ENCODE data around the gene ARHGAP23. TPM values are rescaled to one million over a fixed set of nuclear protein-coding genes. Genes with fewer than 3 reads are reported as not detected.

Gene ARHGAP23
- total RNA-seq, 1 experiment from 2014 or later: 129 TPM

DNA sequence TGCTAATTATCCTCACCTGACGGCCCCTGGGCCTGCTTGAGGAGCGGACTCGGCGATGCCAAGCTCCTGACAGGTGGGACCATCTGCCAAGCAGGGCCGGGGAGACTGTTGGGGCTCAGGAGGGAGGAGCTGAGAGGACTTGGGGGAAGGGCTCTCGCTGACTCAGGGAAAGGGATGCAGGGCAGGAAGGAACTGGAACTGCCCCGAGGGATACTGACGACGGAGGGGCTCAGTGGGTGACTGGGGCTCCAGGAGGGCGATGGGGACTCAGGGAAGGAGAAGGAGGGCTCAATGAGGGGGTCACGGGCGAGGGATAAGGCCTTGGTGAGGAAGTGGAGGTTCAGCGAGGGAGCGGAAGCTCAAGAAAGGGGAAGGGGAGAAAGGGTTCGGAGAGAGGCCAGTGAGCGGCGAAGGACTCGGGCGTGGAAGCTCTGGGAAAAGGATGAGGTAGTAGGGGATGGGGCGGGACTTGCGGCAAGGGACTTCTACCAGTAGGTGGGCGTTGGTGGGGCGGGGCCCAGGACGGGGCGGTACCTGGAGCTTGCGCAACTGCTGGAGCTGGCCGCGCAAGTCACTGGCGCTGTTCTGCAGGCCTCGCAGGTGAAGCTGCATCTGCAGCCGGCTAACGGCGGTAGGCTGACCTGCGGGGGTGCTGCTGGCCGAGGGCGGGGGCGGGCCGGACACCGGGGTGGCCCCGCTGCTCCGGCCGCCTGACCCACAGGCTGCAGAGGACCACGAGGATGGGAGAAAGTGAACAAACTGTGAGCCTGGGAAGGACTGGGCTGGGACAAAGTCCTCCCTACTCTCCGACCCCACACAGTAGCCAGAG lies 131.0 kb downstream of the ARHGAP23 start:
- peak overlapping the region; percentile 57 for H3K4me3 ChIP-seq
- H3K9me3 ChIP-seq (ENCODE audit: insufficient read depth, low read depth): no peaks in the 10 kb centered on the region
- DNase-seq: peak; percentile 91 to 94
- H3F3A ChIP-seq (ENCODE audit: insufficient read depth, low read depth): peaks cover 59% of the 10 kb centered on the region
- TSS peak; percentile 72 for BruUV-seq (replicated peaks)
- POLR2A ChIA-PET (ENCODE audit: unreplicated experiment): interaction anchor here (0.6 to 0.7 kb wide), 4 partner anchors 104 to 631 kb away, joined by 3 to 13 read pairs (median 6); no protein-coding TSS in a partner anchor
- H2AFZ ChIP-seq: peak overlapping the region; percentile 70; the same call in 1 of the 2 replicates
- H3K36me3 ChIP-seq (ENCODE audit: low read depth): no peaks in the 10 kb centered on the region
- no peak for TF ChIP-seq EZH2 (IDR thresholded peaks at IDR 0.05; ENCODE audit: low read depth)
- TF ChIP-seq, protein P1, sequence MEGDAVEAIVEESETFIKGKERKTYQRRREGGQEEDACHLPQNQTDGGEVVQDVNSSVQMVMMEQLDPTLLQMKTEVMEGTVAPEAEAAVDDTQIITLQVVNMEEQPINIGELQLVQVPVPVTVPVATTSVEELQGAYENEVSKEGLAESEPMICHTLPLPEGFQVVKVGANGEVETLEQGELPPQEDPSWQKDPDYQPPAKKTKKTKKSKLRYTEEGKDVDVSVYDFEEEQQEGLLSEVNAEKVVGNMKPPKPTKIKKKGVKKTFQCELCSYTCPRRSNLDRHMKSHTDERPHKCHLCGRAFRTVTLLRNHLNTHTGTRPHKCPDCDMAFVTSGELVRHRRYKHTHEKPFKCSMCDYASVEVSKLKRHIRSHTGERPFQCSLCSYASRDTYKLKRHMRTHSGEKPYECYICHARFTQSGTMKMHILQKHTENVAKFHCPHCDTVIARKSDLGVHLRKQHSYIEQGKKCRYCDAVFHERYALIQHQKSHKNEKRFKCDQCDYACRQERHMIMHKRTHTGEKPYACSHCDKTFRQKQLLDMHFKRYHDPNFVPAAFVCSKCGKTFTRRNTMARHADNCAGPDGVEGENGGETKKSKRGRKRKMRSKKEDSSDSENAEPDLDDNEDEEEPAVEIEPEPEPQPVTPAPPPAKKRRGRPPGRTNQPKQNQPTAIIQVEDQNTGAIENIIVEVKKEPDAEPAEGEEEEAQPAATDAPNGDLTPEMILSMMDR (conservative IDR thresholded peaks at IDR 0.05): no peak
- no peaks in the 10 kb centered on the region for H3K79me2 ChIP-seq (ENCODE audit: low read depth)
- H3K4me2 ChIP-seq: peak overlapping the region; percentile 91
- CTCF ChIA-PET: interaction anchor here (0.6 to 2.7 kb wide), 7 partner anchors 22 to 266 kb away, joined by 3 to 27 read pairs (median 8); partner anchors contain the start of gene SRCIN1
- H4K20me1 ChIP-seq (ENCODE audit: insufficient read depth): peaks cover 12% of the 10 kb centered on the region
- no peaks in the 10 kb centered on the region for H3K27me3 ChIP-seq (ENCODE audit: insufficient read depth, low read depth)
- intact Hi-C loops (cut with micrococcal nuclease; ENCODE audit: unreplicated experiment): loop anchor here (2.0 to 5.0 kb wide), 2 partner anchors 14 to 38 kb away; no protein-coding TSS in a partner anchor
- H3K9me2 ChIP-seq (ENCODE audit: insufficient read depth): no peaks in the 10 kb centered on the region
- H3K4me1 ChIP-seq (replicated peaks; ENCODE audit: insufficient read depth): peaks cover 52% of the 10 kb centered on the region
- H3K27ac ChIP-seq: peak overlapping the region; percentile 79

- Histone ChIP-seq H3K79me2 (ENCODE audit: low read depth) (no peaks in the 10 kb centered on the region), H3K36me3 (ENCODE audit: low read depth) (no peaks in the 10 kb centered on the region), H3K9me3 (ENCODE audit: insufficient read depth, low read depth) (no peaks in the 10 kb centered on the region), H3K4me1 (replicated peaks; ENCODE audit: insufficient read depth) (peaks cover 46% of the 10 kb centered on the region), H3K9me2 (ENCODE audit: insufficient read depth) (no peaks in the 10 kb centered on the region), H3K27ac (no peak overlapping the region), H3K4me2 (peak overlapping the region; percentile 91), H3F3A (ENCODE audit: insufficient read depth, low read depth) (peaks cover 53% of the 10 kb centered on the region), H2AFZ (no peak overlapping the region), H3K4me3 (peak overlapping the region; percentile 57; the same call in 1 of the 2 replicates), H3K27me3 (ENCODE audit: insufficient read depth, low read depth) (no peaks in the 10 kb centered on the region), H4K20me1 (ENCODE audit: insufficient read depth) (peaks cover 12% of the 10 kb centered on the region)
- no peak for DNase-seq
- intact Hi-C loops (cut with micrococcal nuclease; ENCODE audit: unreplicated experiment): loop anchor here (2.0 to 5.0 kb wide), 2 partner anchors 13 to 37 kb away; no protein-coding TSS in a partner anchor
- ChIA-PET POLR2A (ENCODE audit: unreplicated experiment) (interaction anchor here (0.6 to 0.7 kb wide), 2 partner anchors 114 to 138 kb away, joined by 9 to 13 read pairs; no protein-coding TSS in a partner anchor), CTCF (interaction anchor here (0.6 to 2.7 kb wide), 5 partner anchors 20 to 103 kb away, joined by 3 to 27 read pairs (median 8); no protein-coding TSS in a partner anchor)
- TF ChIP-seq, protein P1 (conservative IDR thresholded peaks at IDR 0.05): 0 out of 2 replicates have a peak, but pooled peaks have one; percentile 9
- no peak for TF ChIP-seq EZH2 (IDR thresholded peaks at IDR 0.05; ENCODE audit: low read depth)
- BruUV-seq (replicated peaks): no TSS peak
Measured at GRCh38 chr17:38559880-38560230, 131.6 kb downstream of the ARHGAP23 start.

- Histone ChIP-seq H4K20me1 (ENCODE audit: insufficient read depth) (peaks cover 12% of the 10 kb centered on the region), H3F3A (ENCODE audit: insufficient read depth, low read depth) (peaks cover 49% of the 10 kb centered on the region), H3K9me3 (ENCODE audit: insufficient read depth, low read depth) (no peaks in the 10 kb centered on the region), H3K27ac (no peak overlapping the region), H3K4me1 (replicated peaks; ENCODE audit: insufficient read depth) (peaks cover 38% of the 10 kb centered on the region), H2AFZ (no peak overlapping the region), H3K9me2 (ENCODE audit: insufficient read depth) (no peaks in the 10 kb centered on the region), H3K79me2 (ENCODE audit: low read depth) (no peaks in the 10 kb centered on the region), H3K36me3 (ENCODE audit: low read depth) (no peaks in the 10 kb centered on the region), H3K4me3 (no peak overlapping the region), H3K27me3 (ENCODE audit: insufficient read depth, low read depth) (no peaks in the 10 kb centered on the region), H3K4me2 (no peak overlapping the region)
- intact Hi-C loops (cut with micrococcal nuclease; ENCODE audit: unreplicated experiment): no loop called here
- POLR2A ChIA-PET (ENCODE audit: unreplicated experiment): no interaction called here
- TF ChIP-seq EZH2 (IDR thresholded peaks at IDR 0.05; ENCODE audit: low read depth): no peak
- TF ChIP-seq, protein P1 (conservative IDR thresholded peaks at IDR 0.05): no peak
- CTCF ChIA-PET: interaction anchor here (0.6 kb wide), 1 partner anchor 19 kb away, joined by 3 read pairs; no protein-coding TSS in a partner anchor
- no peak for DNase-seq
- BruUV-seq (replicated peaks): no TSS peak
Measured at GRCh38 chr17:38560503-38561318, 132.4 kb downstream of the ARHGAP23 start.
